ENCODE data around the gene ZNF726. TPM values are rescaled to one million over a fixed set of nuclear protein-coding genes. Genes with fewer than 3 reads are reported as not detected.

The ZNF726 gene
- total RNA-seq, 2 experiments from 2014 or later, result 2.6 to 3.5 TPM

- H3K4me3 ChIP-seq (ENCODE audit: low read length), result no peak overlapping the region
- H3K4me3 Mint-ChIP-seq, result no peak overlapping the region
- no peak overlapping the region for H3K27ac Mint-ChIP-seq
- no peaks in the 10 kb centered on the region for H3K27me3 ChIP-seq (ENCODE audit: control insufficient read depth in 1 of 2, insufficient read depth in 2 of 2, low read length in 2 of 2)
- no peaks in the 10 kb centered on the region for H3K9me3 Mint-ChIP-seq
- no peak for TF ChIP-seq CTCF (IDR thresholded peaks at IDR 0.05)
- no peaks in the 10 kb centered on the region for H3K9me3 ChIP-seq (ENCODE audit: control insufficient read depth in 1 of 2, insufficient read depth in 1 of 2, low read length in 2 of 2)
- no peak for DNase-seq
- CTCF ChIA-PET, result no interaction called here
- no peaks in the 10 kb centered on the region for H3K4me1 Mint-ChIP-seq (ENCODE audit: low read depth)
- H3K4me1 ChIP-seq (ENCODE audit: insufficient read depth, low read length), result no peaks in the 10 kb centered on the region
- POLR2A ChIA-PET, result no interaction called here
- no peak for ATAC-seq (ENCODE audit: poor library complexity)
- H3K27ac ChIP-seq (ENCODE audit: low read depth in 1 of 2, low read length in 2 of 2), result no peak overlapping the region
- intact Hi-C loops (cut with DNase I, micrococcal nuclease), result no loop called here
- H3K36me3 Mint-ChIP-seq (ENCODE audit: low read depth), result no peaks in the 10 kb centered on the region
- no peaks in the 10 kb centered on the region for H3K36me3 ChIP-seq (ENCODE audit: insufficient read depth, low read length)
- H3K27me3 Mint-ChIP-seq, result no peaks in the 10 kb centered on the region
Measured at GRCh38 chr19:23980805-23981204, 66.1 kb downstream of the ZNF726 start.

GRCh38 chr19:23981863-23982262, 67.2 kb downstream of the ZNF726 start:
- Mint-ChIP-seq H3K9me3 (no peaks in the 10 kb centered on the region), H3K27me3 (no peaks in the 10 kb centered on the region), H3K4me1 (ENCODE audit: low read depth) (no peaks in the 10 kb centered on the region), H3K27ac (no peak overlapping the region), H3K4me3 (no peak overlapping the region), H3K36me3 (ENCODE audit: low read depth) (no peaks in the 10 kb centered on the region)
- CTCF ChIA-PET, result no interaction called here
- DNase-seq, result no peak
- Histone ChIP-seq H3K27ac (ENCODE audit: low read depth in 1 of 2, low read length in 2 of 2) (no peak overlapping the region), H3K4me3 (ENCODE audit: low read length) (no peak overlapping the region), H3K4me1 (ENCODE audit: insufficient read depth, low read length) (no peaks in the 10 kb centered on the region), H3K9me3 (ENCODE audit: control insufficient read depth in 1 of 2, insufficient read depth in 1 of 2, low read length in 2 of 2) (no peaks in the 10 kb centered on the region), H3K36me3 (ENCODE audit: insufficient read depth, low read length) (no peaks in the 10 kb centered on the region), H3K27me3 (ENCODE audit: control insufficient read depth in 1 of 2, insufficient read depth in 2 of 2, low read length in 2 of 2) (no peaks in the 10 kb centered on the region)
- POLR2A ChIA-PET, result no interaction called here
- ATAC-seq (ENCODE audit: poor library complexity), result no peak
- no peak for TF ChIP-seq CTCF (IDR thresholded peaks at IDR 0.05)
- intact Hi-C loops (cut with DNase I, micrococcal nuclease), result no loop called here

- no peaks in the 10 kb centered on the region for H3K4me1 Mint-ChIP-seq (ENCODE audit: low read depth)
- DNase-seq (no peak), ATAC-seq (ENCODE audit: poor library complexity) (no peak)
- Histone ChIP-seq H3K9me3 (ENCODE audit: control insufficient read depth in 1 of 2, insufficient read depth in 1 of 2, low read length in 2 of 2) (no peaks in the 10 kb centered on the region), H3K4me1 (ENCODE audit: insufficient read depth, low read length) (no peaks in the 10 kb centered on the region), H3K27ac (ENCODE audit: low read depth in 1 of 2, low read length in 2 of 2) (no peak overlapping the region), H3K4me3 (ENCODE audit: low read length) (no peak overlapping the region), H3K36me3 (ENCODE audit: insufficient read depth, low read length) (no peaks in the 10 kb centered on the region), H3K27me3 (ENCODE audit: control insufficient read depth in 1 of 2, insufficient read depth in 2 of 2, low read length in 2 of 2) (no peaks in the 10 kb centered on the region)
- intact Hi-C loops (cut with DNase I, micrococcal nuclease), result no loop called here
- H3K27me3 Mint-ChIP-seq, result no peaks in the 10 kb centered on the region
- no peak for TF ChIP-seq CTCF (IDR thresholded peaks at IDR 0.05)
- ChIA-PET POLR2A (no interaction called here), CTCF (no interaction called here)
- no peak overlapping the region for H3K4me3 Mint-ChIP-seq
- no peaks in the 10 kb centered on the region for H3K9me3 Mint-ChIP-seq
- H3K36me3 Mint-ChIP-seq (ENCODE audit: low read depth), result no peaks in the 10 kb centered on the region
- H3K27ac Mint-ChIP-seq, result no peak overlapping the region
Measured at GRCh38 chr19:23983406-23983805, 68.7 kb downstream of the ZNF726 start.

Other genes with a start within 250 kb of the ZNF726 start
- gene ZNF675, start 227.7 kb upstream of the ZNF726 start, total RNA-seq, result 10 to 100 TPM; 15.6 to 16.4 TPM
- 1 to 10 TPM; 1.6 to 2.6 TPM for gene ZNF681, start 156.0 kb upstream of the ZNF726 start, total RNA-seq
- 10 to 100 TPM; 13.4 to 14.0 TPM for gene ZNF254, start 172.3 kb downstream of the ZNF726 start, total RNA-seq